Measurements from ENCODE around the gene MAN1A1. TPM values are rescaled to one million over a fixed set of nuclear protein-coding genes. Genes with fewer than 3 reads are reported as not detected.

Gene MAN1A1
- total RNA-seq, 4 donors from 2014 or later = 6.3 to 92.3 (median 22.4) TPM

- DNase-seq = no peak
- H3K9me3 ChIP-seq = no peaks in the 10 kb centered on the region
- no peak for TF ChIP-seq POLR2A (IDR thresholded peaks at IDR 0.05)
- no peak for TF ChIP-seq CTCF (IDR thresholded peaks at IDR 0.05)
Measured at GRCh38 chr6:119247504-119247903, 102.1 kb downstream of the MAN1A1 start.

GRCh38 chr6:119243657-119244056 is 105.9 kb downstream of the MAN1A1 start:
- intact Hi-C loops (cut with DNase I) = no loop called here
- WGBS, 2 donors = 79 to 94% methylated on average over 2 of the region's 2 CpGs
- H3K4me1 ChIP-seq = peaks cover 0 to 23% (median 0%) of the 10 kb centered on the region in 3 donors

More at GRCh38 chr6:119247504-119247903, 102.1 kb downstream of the MAN1A1 start:
- intact Hi-C loops (cut with DNase I) = no loop called here
- 75 to 89% methylated on average over 3 of the region's 3 CpGs for WGBS, 2 donors
- no peak overlapping the region for H3K27ac ChIP-seq
- peaks cover 0 to 24% (median 4%) of the 10 kb centered on the region in 3 donors for H3K36me3 ChIP-seq
- peaks cover 0 to 10% (median 0%) of the 10 kb centered on the region in 3 donors for H3K4me1 ChIP-seq
- no peaks in the 10 kb centered on the region for H3K27me3 ChIP-seq
- H3K4me3 ChIP-seq = no peak overlapping the region

DNA sequence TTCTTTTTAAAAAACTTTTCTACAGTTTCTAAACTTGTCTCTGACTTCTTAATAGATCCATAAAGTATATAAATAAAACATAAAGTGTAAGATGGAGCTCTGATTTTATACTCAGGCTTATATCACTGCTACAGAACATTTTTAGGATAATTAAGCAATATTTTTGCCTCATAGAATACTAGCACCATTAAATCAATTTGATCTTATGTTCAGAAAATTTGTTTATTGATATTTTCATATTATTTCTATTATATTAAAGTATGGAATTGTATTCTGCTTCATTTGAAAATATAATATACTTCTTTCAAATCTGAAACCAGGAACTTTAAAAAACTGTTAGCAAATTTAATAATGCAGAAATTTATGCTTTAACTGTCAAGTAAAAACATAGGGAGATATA is 106.5 kb downstream of the MAN1A1 start:
- no peak overlapping the region for H3K4me3 ChIP-seq
- intact Hi-C loops (cut with DNase I) = no loop called here
- H3K27me3 ChIP-seq = no peaks in the 10 kb centered on the region
- TF ChIP-seq CTCF (IDR thresholded peaks at IDR 0.05) (no peak), POLR2A (IDR thresholded peaks at IDR 0.05) (no peak)
- peaks cover 0 to 23% (median 0%) of the 10 kb centered on the region in 3 donors for H3K4me1 ChIP-seq
- H3K9me3 ChIP-seq = no peaks in the 10 kb centered on the region
- H3K27ac ChIP-seq = no peak overlapping the region
- H3K36me3 ChIP-seq = peaks cover 0 to 20% (median 0%) of the 10 kb centered on the region in 3 donors
- no peak for DNase-seq

More at GRCh38 chr6:119243657-119244056, 105.9 kb downstream of the MAN1A1 start:
- H3K4me3 ChIP-seq = no peak overlapping the region
- no peak for DNase-seq
- peaks cover 0 to 24% (median 0%) of the 10 kb centered on the region in 3 donors for H3K36me3 ChIP-seq
- no peaks in the 10 kb centered on the region for H3K9me3 ChIP-seq
- H3K27ac ChIP-seq = no peak overlapping the region
- TF ChIP-seq POLR2A (IDR thresholded peaks at IDR 0.05) (no peak), CTCF (IDR thresholded peaks at IDR 0.05) (no peak)
- H3K27me3 ChIP-seq = no peaks in the 10 kb centered on the region

GRCh38 chr6:119241540-119242309 is 107.8 kb downstream of the MAN1A1 start:
- no peak for TF ChIP-seq POLR2A (IDR thresholded peaks at IDR 0.05)
- no peak for TF ChIP-seq CTCF (IDR thresholded peaks at IDR 0.05)
- H3K4me1 ChIP-seq = peaks cover 0 to 23% (median 0%) of the 10 kb centered on the region in 3 donors
- peaks cover 0 to 7% (median 0%) of the 10 kb centered on the region in 3 donors for H3K36me3 ChIP-seq
- peak overlapping the region in 2 of 4 donors; percentile 33 to 47 for H3K27ac ChIP-seq
- 76 to 79% methylated on average over 3 of the region's 3 CpGs for WGBS, 2 donors
- H3K27me3 ChIP-seq = no peaks in the 10 kb centered on the region
- intact Hi-C loops (cut with DNase I) = no loop called here
- H3K9me3 ChIP-seq = no peaks in the 10 kb centered on the region
- H3K4me3 ChIP-seq = no peak overlapping the region
- DNase-seq = no peak

DNA sequence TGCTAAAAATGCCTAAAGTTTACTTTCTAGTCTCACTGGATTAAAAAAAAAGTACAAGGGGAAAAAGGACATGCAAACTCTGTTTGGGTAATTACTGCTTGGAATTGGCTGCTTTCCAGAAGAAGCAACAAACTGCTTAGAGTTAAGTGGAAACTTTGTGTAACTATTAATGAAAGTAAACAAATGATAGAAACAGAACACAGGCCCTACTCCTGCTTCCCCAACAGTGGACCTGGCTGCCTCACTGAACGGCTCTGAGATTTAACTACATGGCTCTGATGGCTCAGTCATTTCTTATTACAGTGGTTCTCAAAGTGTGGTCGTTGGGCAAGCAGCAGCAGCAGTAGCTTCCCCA is 108.5 kb downstream of the MAN1A1 start:
- Histone ChIP-seq H3K4me3 (no peak overlapping the region), H3K4me1 (peaks cover 0 to 23% (median 0%) of the 10 kb centered on the region in 3 donors), H3K36me3 (peaks cover 0 to 3% (median 0%) of the 10 kb centered on the region in 3 donors), H3K9me3 (no peaks in the 10 kb centered on the region), H3K27ac (peak overlapping the region in 2 of 4 donors; percentile 33 to 47), H3K27me3 (no peaks in the 10 kb centered on the region)
- intact Hi-C loops (cut with DNase I) = no loop called here
- TF ChIP-seq POLR2A (IDR thresholded peaks at IDR 0.05) (no peak), CTCF (IDR thresholded peaks at IDR 0.05) (no peak)
- DNase-seq = no peak
- 38 to 61% methylated on average over 2 of the region's 2 CpGs for WGBS, 2 donors

Measured in esophagus squamous epithelium (tissue), 5 donors.